Measurements from ENCODE around the gene C3orf62.

DNA sequence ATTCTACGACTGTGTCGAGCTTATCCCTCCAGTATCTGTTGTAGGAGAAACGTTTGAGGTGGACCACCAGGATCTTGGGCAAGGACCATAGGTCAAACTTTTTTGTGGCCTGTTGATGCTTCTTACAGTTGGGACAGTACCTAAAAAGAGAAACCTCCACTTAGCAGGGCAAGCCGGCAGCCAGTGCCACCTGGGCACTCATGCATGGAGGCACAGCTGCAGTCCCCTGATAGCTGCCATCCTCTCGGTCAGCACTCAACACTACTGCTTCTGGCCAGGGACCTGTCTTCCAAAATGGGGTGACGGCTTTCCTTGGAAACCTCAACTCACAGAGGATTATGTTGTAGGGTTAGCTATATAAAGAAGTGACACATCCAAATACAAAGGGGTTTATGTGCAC is 7.0 kb upstream of the C3orf62 start:
- TF ChIP-seq CTCF (IDR thresholded peaks at IDR 0.05) = no peak
- no peak for TF ChIP-seq EZH2 (IDR thresholded peaks at IDR 0.05)
